ENCODE results near the gene ABHD16A. TPM values are rescaled to one million over a fixed set of nuclear protein-coding genes. Genes with fewer than 3 reads are reported as not detected.

The ABHD16A gene
- total and polyA plus RNA-seq, 2 donors (not counting 3 experiments of a cell fraction or from before 2014, with no cell fraction given), result 48.9 to 60.3 TPM

DNA sequence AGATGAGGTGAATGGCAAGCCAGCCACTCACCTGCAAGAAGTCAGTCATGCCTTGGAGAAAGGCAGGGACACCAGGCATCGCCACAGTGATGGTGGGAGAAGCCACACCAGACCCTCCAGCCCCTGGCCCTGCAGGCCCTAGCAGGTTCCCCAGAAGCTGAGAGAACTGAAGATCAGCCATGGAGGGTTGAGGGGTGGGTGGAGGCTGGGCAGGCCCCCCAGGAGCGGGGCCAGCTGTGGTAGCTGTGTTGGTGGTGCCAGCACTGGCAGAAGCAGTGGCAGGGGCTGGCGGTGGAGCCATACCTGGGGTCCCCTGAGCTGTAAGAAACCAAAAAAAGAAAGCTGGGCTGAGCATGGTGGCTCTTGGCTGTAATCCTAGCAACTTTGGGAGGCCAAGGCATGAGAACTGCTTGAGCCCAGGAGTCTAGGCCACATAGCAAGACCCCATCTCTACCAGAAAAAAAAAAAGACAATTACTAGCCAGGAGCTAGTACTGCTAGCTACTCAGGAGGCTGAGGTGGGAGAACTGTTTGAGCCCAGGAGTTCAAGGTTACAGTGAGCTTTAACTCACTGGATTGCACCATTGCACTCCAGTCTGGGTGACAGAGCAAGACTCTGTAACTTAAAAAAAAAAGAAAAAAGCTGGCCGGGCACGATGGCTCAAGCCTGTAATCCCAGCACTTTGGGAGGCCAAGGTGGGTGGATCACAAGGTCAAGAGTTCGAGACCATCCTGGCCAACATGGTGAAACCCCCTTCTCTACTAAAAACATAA is 60.1 kb downstream of the ABHD16A start:
- no TSS peak for BruUV-seq (replicated peaks)
- ChIA-PET CTCF (interaction anchor here (0.7 to 1.1 kb wide), 3 partner anchors 9 to 187 kb away, joined by 3 to 4 read pairs (median 3); no protein-coding TSS in a partner anchor), POLR2A (no interaction called here)
- Histone ChIP-seq H3K9me1 (replicated peaks; ENCODE audit: control insufficient read depth, extremely low read depth, insufficient read depth, low read length) (no peaks in the 10 kb centered on the region), H3K79me2 (ENCODE audit: control insufficient read depth, insufficient read depth, low read length) (no peaks in the 10 kb centered on the region), H3K4me3 (replicated peaks in 1 of 3; ENCODE audit: insufficient read depth in 1 of 3, low read depth in 1 of 3, low read length in 3 of 3) (no peak overlapping the region), H3K4me1 (ENCODE audit: control insufficient read depth, extremely low read depth, insufficient read depth, low read length) (no peaks in the 10 kb centered on the region), H3K4me2 (ENCODE audit: insufficient read depth, low read length) (no peak overlapping the region), H3K9ac (replicated peaks; ENCODE audit: extremely low read depth, insufficient read depth, low read length) (no peak overlapping the region), H3K27ac (ENCODE audit: insufficient read depth, low read depth, low read length) (no peak overlapping the region), H3K9me3 (replicated peaks; ENCODE audit: control insufficient read depth, insufficient read depth, low read length) (no peaks in the 10 kb centered on the region), H4K20me1 (replicated peaks; ENCODE audit: control insufficient read depth, extremely low read depth, insufficient read depth, low read length) (no peaks in the 10 kb centered on the region), H3K36me3 (ENCODE audit: control insufficient read depth in 2 of 2, extremely low read depth in 1 of 2, insufficient read depth in 2 of 2, low read length in 2 of 2) (peaks cover 30 to 64% of the 10 kb centered on the region in 2 experiments), H3K27me3 (ENCODE audit: control insufficient read depth in 2 of 2, insufficient read depth in 2 of 2, low read length in 2 of 2) (no peaks in the 10 kb centered on the region), H2AFZ (ENCODE audit: low read depth, low read length) (no peak overlapping the region)
- dilution Hi-C loops (cut with MboI; ENCODE audit: extremely low pct_ligation_motif_present, low sequenced_read_pairs) (no loop called here), intact Hi-C loops (cut with micrococcal nuclease) (no loop called here)
- FAIRE-seq (no peak), DNase-seq (ENCODE audit: low read depth, low spot score) (no peak)
- TF ChIP-seq EZH2 (IDR thresholded peaks at IDR 0.05; ENCODE audit: borderline replicate concordance, low read depth, low read length, severe bottlenecking), result no peak
- TF ChIP-seq POLR2AphosphoS5 (IDR thresholded peaks at IDR 0.05; ENCODE audit: insufficient read depth, low read depth, low read length), result no peak
- no peak for TF ChIP-seq FOS (IDR thresholded peaks at IDR 0.05; ENCODE audit: borderline replicate concordance, insufficient read depth, low read length)
- TF ChIP-seq JUN (IDR thresholded peaks at IDR 0.05; ENCODE audit: borderline replicate concordance, insufficient read depth, insufficient read length, low read depth), result no peak
- TF ChIP-seq POLR2A (IDR thresholded peaks at IDR 0.05; ENCODE audit: low read depth, low read length), result no peak

DNA sequence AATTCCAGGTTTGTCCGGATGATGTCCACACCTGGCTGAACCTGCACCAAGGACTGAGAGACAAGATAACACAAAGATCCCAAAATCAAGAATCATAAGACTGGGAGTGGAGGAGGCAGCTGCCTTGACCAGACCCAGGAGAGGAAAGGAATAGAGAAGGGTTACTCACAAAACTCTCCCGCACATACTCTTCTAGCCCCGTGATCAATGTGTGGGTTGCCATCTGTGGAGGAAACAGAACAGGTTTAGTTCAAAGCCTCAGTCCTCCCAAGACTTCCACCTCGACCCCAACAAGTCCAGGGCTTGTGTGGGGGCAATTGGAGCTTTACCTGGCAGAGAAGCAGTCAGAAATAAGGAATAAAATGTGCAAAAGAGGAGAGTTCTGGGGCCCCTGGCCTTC is 61.8 kb downstream of the ABHD16A start:
- dilution Hi-C loops (cut with MboI; ENCODE audit: extremely low pct_ligation_motif_present, low sequenced_read_pairs), result no loop called here

More for the DNA sequence above, 61.8 kb downstream of the ABHD16A start:
- Histone ChIP-seq H3K4me2 (ENCODE audit: insufficient read depth, low read length) (no peak overlapping the region), H3K79me2 (ENCODE audit: control insufficient read depth, insufficient read depth, low read length) (no peaks in the 10 kb centered on the region), H3K9me3 (replicated peaks; ENCODE audit: control insufficient read depth, insufficient read depth, low read length) (no peaks in the 10 kb centered on the region), H2AFZ (ENCODE audit: low read depth, low read length) (no peak overlapping the region), H3K9ac (replicated peaks; ENCODE audit: extremely low read depth, insufficient read depth, low read length) (no peak overlapping the region), H3K27me3 (ENCODE audit: control insufficient read depth in 2 of 2, insufficient read depth in 2 of 2, low read length in 2 of 2) (no peaks in the 10 kb centered on the region), H3K9me1 (replicated peaks; ENCODE audit: control insufficient read depth, extremely low read depth, insufficient read depth, low read length) (no peaks in the 10 kb centered on the region), H3K36me3 (ENCODE audit: control insufficient read depth in 2 of 2, extremely low read depth in 1 of 2, insufficient read depth in 2 of 2, low read length in 2 of 2) (peaks cover 34 to 68% of the 10 kb centered on the region in 2 experiments), H3K27ac (ENCODE audit: insufficient read depth, low read depth, low read length) (no peak overlapping the region), H3K4me3 (replicated peaks in 1 of 3; ENCODE audit: insufficient read depth in 1 of 3, low read depth in 1 of 3, low read length in 3 of 3) (no peak overlapping the region), H3K4me1 (ENCODE audit: control insufficient read depth, extremely low read depth, insufficient read depth, low read length) (no peaks in the 10 kb centered on the region), H4K20me1 (replicated peaks; ENCODE audit: control insufficient read depth, extremely low read depth, insufficient read depth, low read length) (no peaks in the 10 kb centered on the region)
- no TSS peak for BruUV-seq (replicated peaks)
- ChIA-PET POLR2A (no interaction called here), CTCF (interaction anchor here (1.0 to 2.5 kb wide), 3 partner anchors 10 to 91 kb away, joined by 4 to 8 read pairs (median 5); no protein-coding TSS in a partner anchor)
- DNase-seq (ENCODE audit: low read depth, low spot score) (no peak), FAIRE-seq (no peak)
- TF ChIP-seq EZH2 (IDR thresholded peaks at IDR 0.05; ENCODE audit: borderline replicate concordance, low read depth, low read length, severe bottlenecking) (no peak), GATA2 (IDR thresholded peaks at IDR 0.05; ENCODE audit: insufficient read depth, insufficient read length, low read depth, low read length) (no peak)
- intact Hi-C loops (cut with micrococcal nuclease), result no loop called here
